GM19035 (cell line): ENCODE measurements around the gene PLEKHG2.

Experiments used
- ATAC-seq: cut with Tn5 transposase; IDR thresholded peaks from one replicate; pipeline ENCODE4 v1.9.1; 2021; ENCODE audit not compliant: unreplicated experiment

The PLEKHG2 gene

GRCh38 chr19:39473443-39473960, 61.0 kb downstream of the PLEKHG2 start:
- ATAC-seq, result no peak

DNA sequence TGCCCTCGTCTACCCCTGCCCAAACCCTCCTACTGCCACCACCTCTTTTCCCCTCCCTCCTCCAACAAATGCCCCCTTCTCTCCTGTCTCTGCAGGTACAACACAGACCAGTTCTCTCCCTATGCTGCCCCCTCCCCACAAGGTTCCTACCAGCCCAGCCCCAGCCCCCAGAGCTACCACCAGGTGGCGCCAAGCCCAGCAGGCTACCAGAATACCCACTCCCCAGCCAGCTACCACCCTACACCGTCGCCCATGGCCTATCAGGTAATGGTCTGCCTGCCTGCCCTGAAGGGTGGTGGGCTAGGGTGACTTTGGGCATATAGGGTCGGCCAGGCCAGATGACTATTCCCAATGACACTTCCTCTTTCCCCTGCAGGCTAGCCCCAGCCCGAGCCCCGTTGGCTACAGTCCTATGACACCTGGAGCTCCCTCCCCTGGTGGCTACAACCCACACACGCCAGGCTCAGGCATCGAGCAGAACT, 61.7 kb downstream of the PLEKHG2 start:
- no peak for ATAC-seq

DNA sequence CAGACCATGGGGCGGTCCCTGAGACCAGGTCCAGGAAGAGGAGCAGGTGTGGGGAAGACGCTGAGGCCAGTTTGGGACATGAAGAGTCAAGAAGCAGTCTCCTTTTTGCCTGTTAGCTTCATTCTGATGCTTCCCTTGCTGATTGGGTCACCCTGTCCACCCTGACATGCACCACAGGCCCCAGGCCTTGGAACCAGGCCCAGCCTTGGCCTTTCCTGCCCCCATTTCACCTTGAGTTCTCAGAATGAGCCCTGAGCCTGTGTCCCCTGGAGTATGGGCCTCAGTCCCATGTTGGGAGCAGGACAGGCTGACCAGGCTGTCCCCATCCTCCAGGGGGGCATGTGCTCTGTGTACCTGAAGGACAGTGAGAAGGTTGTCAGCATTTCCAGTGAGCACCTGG, 63.3 kb downstream of the PLEKHG2 start:
- ATAC-seq, result no peak
